Measurements from ENCODE around the gene ZNF484.
"Not testable (repeated sequence)": the region's sequence is repeated elsewhere in the genome, so short reads cannot be mapped to it uniquely, and the experiment has no call there.

The ZNF484 gene

DNA sequence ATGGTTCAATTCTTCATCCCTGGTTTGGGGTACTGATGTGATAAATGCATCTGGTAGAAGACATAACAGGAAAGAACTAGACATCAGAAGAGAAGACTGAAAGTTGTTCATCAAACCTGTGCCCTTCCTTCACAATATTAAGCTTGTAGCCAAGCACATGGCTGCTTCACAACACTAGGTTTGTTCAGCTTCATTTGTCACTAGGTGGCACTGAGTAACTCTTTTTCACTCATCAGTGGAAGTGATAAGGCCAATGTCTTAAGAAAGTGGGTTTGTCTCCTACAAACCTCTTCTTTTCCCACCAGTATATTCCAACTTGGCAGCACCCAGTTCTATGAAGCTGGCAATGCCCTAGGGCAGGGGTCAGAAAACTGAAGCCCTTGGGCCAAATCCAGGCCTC lies 26.9 kb downstream of the ZNF484 start:
- TF ChIP-seq, protein P1, sequence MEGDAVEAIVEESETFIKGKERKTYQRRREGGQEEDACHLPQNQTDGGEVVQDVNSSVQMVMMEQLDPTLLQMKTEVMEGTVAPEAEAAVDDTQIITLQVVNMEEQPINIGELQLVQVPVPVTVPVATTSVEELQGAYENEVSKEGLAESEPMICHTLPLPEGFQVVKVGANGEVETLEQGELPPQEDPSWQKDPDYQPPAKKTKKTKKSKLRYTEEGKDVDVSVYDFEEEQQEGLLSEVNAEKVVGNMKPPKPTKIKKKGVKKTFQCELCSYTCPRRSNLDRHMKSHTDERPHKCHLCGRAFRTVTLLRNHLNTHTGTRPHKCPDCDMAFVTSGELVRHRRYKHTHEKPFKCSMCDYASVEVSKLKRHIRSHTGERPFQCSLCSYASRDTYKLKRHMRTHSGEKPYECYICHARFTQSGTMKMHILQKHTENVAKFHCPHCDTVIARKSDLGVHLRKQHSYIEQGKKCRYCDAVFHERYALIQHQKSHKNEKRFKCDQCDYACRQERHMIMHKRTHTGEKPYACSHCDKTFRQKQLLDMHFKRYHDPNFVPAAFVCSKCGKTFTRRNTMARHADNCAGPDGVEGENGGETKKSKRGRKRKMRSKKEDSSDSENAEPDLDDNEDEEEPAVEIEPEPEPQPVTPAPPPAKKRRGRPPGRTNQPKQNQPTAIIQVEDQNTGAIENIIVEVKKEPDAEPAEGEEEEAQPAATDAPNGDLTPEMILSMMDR (IDR thresholded peaks at IDR 0.05; ENCODE audit: low read depth, low read length, missing control alignments): no peak
- H3K4me3 ChIP-seq (ENCODE audit: low read depth, low read length): no peak overlapping the region
- no peak for DNase-seq (ENCODE audit: low read depth)

DNA sequence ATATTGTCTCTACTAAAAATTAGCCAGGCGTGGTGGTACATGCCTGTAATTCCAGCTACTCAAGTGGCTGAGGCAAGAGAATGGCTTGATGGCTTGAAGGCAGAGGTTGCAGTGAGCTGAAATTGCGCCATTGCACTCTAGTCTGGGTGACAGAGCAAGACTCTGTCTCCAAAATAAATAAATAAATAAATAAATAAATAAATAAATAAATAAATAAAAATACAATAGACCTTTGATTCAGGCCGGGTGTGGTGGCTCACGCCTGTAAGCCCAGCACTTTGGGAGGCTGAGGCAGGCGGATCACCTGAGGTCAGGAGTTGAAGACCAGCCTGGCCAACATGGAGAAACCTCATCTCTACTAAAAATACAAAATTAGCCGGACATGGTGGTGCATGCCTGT lies 29.1 kb downstream of the ZNF484 start:
- not testable (repeated sequence) for H3K4me3 ChIP-seq (ENCODE audit: low read depth, low read length); DNase-seq (ENCODE audit: low read depth)

DNA sequence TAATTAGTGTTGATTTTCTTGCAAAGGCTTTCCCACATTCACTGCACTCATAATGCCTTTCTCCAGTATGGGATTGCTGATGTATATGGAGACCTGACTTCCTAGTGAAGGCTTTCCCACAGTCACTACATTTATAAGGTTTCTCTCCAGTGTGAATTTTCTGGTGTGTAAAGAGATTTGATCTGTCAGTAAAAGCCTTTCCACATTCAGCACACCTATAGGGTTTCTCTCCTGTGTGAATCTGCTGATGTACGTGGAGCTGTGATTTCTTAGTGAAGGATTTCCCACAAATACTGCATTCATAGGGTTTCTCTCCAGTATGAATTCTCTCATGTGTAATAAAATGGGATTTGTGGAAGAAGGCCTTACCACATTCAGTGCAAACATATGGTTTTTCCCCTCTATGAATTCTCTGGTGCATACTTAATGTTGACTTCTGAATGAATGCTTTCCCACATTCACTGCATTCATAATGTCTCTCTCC lies 31.1 kb downstream of the ZNF484 start:
- no peak overlapping the region for H3K4me3 ChIP-seq (ENCODE audit: low read depth, low read length)
- no peak for DNase-seq (ENCODE audit: low read depth)
- TF ChIP-seq, protein P1 (IDR thresholded peaks at IDR 0.05; ENCODE audit: low read depth, low read length, missing control alignments): no peak

DNA sequence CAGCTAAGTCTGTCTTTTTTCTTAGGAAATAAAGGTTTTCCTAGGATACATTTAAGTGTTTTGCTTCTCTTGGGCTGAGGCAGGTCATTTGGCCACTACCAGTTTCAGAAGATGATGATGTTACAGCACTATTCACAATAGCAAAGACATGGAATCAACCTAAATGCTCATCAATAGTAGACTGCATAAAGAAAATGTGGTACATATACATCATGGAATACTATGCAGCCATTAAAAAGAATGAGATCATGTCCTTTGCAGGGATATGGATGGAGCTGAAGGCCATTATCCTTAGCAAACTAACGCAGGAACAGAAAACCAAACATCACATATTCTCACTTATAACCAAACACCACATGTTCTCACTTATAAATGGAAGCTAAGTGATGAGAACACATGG lies 39.4 kb downstream of the ZNF484 start:
- not testable (repeated sequence) for H3K4me3 ChIP-seq (ENCODE audit: low read depth, low read length); DNase-seq (ENCODE audit: low read depth)

DNA sequence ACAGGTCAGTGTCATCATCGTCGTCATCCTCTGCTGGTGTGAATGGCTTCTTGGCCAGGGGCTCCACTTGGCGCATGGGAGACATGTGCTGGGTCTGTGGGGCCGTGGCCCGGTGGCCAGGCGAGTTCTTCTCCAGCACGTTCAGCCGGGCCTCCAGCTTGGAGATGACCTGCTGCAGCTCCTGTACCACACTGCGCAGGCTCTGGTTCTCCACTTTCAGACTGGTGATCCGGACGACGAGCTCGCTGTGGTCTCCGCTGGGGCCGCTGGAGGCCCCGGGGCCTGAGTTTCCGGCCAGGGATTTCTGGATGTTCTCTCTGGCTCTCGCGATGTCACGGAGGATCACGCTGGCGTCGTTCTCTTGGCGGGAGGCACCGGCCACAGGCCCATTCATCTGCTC lies 40.6 kb downstream of the ZNF484 start:
- H3K4me3 ChIP-seq (ENCODE audit: low read depth, low read length): no peak overlapping the region
- TF ChIP-seq, protein P1 (IDR thresholded peaks at IDR 0.05; ENCODE audit: low read depth, low read length, missing control alignments): no peak
- DNase-seq (ENCODE audit: low read depth): no peak

DNA sequence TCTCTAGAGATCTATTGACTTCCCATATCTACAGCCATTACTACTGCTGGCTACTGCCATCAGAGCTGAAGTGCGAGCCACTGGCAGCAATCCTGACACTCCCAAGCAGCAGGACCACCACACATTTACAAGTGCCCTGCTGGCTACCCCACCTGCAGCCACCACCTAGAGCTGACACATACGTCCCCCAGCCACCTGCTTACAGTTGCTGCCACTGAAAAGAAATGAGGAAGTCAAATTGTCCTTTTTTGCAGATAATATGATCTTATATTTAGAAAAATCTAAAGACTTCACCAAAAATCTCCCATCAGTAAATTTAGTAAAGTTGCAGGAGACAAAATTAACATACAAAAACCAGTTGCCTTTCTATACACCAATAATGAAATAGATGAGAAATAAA lies 48.4 kb downstream of the ZNF484 start:
- H3K4me3 ChIP-seq (ENCODE audit: low read depth, low read length): no peak overlapping the region
- TF ChIP-seq, protein P1 (IDR thresholded peaks at IDR 0.05; ENCODE audit: low read depth, low read length, missing control alignments): no peak
- no peak for DNase-seq (ENCODE audit: low read depth)

DNA sequence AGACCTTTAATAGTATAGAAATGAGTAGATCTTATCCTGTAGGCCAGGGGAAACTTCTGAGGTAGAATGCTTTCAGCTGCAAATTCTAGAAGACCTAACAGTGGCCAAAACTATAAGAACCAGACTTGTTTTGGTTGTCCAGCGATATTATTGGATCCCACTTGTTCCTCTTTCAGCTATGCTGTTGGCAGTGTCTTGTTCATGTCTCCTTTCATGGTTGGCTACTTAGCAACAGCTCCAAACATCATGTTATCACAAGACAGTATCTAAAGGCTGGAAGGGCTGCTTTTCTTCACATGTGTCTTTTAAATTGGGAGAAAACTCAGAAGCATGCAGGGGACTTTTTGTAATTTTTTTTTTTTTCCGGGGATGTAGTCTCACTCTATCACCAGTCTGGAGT lies 52.8 kb downstream of the ZNF484 start:
- not testable (repeated sequence) for H3K4me3 ChIP-seq (ENCODE audit: low read depth, low read length); DNase-seq (ENCODE audit: low read depth)

DNA sequence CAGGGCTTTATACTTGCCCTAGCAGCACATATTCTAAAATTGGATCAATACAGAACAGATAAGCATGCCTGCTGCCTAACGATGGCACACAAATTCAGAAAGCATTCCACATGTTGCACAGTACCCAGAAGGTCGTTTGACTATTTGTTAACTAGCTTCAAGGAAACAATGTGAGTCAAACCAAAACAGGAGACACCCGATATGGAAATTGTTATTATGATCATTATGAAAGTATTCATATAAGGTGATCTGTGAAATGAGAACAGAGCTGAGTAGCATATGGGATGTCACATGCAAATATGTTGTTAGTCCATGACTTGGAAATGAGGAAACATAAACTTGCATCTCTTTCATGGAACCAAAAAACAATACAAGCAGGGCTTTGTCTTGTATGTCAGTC lies 56.9 kb downstream of the ZNF484 start:
- no peak overlapping the region for H3K4me3 ChIP-seq (ENCODE audit: low read depth, low read length)
- no peak for DNase-seq (ENCODE audit: low read depth)
- TF ChIP-seq, protein P1 (IDR thresholded peaks at IDR 0.05; ENCODE audit: low read depth, low read length, missing control alignments): no peak

DNA sequence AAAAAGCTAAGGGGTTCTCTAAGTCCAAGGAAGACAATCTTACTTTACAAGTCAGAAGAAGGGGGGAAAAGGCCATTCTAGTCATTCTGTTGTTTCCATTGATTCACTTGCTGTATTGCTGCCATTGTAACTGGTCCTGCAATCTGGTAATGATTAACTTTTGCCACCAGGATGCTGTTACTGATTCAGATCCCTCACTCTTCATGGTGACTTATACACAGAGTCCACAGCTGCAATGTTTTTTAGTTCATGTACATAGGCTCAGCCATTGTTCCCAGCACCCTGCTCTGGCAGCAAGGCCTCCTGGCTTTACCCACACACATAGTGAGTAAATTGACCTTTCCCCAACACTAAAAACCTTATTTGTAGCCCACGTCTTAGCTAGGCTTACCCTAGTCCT lies 57.9 kb downstream of the ZNF484 start:
- not testable (repeated sequence) for H3K4me3 ChIP-seq (ENCODE audit: low read depth, low read length); DNase-seq (ENCODE audit: low read depth)

DNA sequence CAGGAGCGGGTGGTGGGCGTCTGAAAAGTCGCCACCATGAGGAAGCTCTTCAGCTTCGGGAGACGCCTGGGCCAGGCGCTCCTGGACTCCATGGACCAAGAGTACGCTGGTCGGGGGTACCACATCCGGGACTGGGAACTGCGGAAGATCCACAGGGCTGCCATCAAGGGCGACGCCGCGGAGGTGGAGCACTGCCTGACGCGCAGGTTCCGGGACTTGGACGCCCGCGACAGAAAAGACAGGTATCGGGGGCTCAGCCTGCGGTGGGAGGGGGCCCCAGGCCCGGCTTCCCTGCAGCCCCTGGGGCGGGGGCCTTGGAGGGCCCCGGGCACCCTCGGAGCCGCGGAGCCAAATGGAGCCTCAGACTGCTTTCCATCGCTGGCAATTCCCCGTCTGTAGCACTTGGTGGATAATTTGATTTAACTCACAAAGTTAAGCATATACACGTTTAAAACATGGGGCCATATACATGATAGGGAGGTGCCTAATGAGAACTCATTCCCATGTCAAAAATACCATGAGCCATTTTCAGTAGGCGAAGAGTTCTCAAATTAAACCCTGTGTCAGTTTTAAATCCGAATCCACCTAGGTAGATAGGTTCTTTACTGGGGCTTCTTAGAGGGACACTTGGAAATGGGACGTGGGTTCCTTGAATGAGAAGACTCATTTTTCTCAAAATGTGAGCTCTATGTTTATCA lies 68.1 kb downstream of the ZNF484 start:
- not testable (repeated sequence) for H3K4me3 ChIP-seq (ENCODE audit: low read depth, low read length); DNase-seq (ENCODE audit: low read depth)

Measured in GM12864 (cell line).